ENCODE results near the gene KDM4B. TPM values are rescaled to one million over a fixed set of nuclear protein-coding genes. Genes with fewer than 3 reads are reported as not detected.

The KDM4B gene
- total RNA-seq, 1 donor from 2014 or later, result 27.6 TPM

GRCh38 chr19:5093948-5094718 lies 125.2 kb downstream of the KDM4B start:
- no peak for DNase-seq (ENCODE audit: low spot score)
- intact Hi-C loops (cut with DNase I), result no loop called here

GRCh38 chr19:5094768-5095567 lies 126.1 kb downstream of the KDM4B start:
- no peak for DNase-seq (ENCODE audit: low spot score)
- intact Hi-C loops (cut with DNase I), result no loop called here

DNA sequence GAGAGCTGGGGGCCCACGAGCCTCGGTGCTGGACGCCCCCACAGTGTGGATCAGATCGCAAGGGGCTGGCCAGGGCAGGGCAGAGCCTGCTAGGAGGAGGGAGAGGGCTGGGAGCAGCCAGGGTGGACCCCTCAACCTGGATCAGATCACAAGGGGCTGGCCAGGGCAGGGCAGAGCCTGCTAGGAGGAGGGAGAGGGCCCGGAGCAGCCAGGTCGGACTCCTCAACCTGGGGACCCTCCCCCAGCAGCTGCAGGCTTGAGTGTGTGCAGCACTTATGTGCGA lies 126.6 kb downstream of the KDM4B start:
- DNase-seq (ENCODE audit: low spot score), result no peak
- intact Hi-C loops (cut with DNase I), result no loop called here

DNA sequence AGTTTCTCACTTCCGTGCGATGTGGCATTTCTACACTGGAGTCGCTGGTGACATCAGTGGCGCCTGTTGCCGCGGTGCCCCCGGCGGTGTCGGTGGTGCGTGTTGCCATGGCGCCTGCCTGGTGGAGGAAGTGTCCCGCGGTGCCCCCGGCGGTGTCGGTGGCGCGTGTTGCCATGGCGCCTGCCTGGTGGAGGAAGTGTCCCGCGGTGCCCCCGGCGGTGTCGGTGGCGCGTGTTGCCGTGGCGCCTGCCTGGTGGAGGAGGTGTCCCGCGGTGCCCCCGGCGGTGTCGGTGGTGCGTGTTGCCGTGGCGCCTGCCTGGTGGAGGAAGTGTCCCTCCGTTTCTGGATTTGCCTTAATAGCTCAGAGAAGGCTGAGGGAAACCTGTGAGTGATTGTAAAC lies 127.6 kb downstream of the KDM4B start:
- DNase-seq (ENCODE audit: low spot score), result no peak
- intact Hi-C loops (cut with DNase I), result no loop called here

DNA sequence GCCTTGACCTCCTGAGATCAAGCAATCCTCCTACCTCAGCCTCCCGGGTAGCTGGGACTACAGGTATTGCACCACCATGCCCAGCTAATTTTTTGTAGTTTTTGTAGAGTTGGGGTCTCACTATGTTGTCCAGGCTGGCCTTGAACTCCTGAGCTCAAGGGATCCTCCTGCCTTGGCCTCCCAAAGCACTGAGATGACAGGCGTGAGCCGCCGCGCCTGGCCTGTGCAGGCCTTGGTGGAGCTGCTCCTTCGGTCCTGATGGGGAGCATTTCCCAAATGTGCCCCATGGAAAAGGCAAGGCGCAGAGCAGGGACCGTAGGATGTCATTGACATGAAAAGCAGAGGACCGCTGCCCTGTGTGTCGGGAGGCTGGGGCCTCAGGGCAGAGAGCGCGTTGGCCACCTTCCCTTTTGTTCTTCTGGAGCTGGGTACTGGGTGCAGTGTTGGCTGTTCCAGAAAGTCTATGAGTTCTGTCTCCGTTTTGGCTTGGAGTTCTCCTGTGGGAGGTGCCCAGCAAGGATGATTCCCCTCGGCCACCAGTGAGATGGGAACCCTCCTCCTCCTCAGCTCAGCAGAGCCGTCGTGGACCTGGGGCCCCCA lies 128.5 kb downstream of the KDM4B start:
- intact Hi-C loops (cut with DNase I), result no loop called here
- DNase-seq (ENCODE audit: low spot score), result no peak

DNA sequence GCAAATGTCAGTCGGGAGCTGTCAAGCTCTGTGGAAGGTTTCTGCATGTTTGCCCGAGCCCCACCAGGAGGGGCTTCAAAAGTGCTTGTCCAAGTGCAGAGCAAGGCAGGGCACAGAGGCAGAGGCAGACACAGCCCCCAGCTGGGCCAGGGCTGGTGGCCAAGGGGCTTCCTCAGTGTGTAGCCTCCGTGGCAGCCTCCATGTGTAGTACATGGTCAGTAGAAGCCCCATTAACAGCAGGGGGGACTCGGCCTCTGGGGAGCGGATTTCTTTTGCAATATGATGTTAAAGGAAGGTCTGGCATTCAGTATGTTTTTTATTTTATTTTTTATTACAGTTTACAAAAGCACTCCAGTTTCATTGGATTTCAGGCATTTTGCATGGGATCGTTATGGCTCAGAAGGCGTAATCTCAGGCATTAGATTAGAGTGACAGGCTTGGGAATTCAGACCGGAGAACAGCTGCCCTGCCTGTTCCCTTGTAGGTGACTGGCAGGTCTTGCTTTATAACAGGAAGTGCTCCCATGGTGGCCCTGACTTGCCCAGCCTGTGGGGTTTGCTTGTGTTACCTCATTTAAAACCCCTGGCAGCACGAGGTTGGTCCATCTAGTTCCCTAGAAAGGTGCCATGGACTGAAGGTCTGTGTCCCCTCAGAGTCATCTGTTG lies 129.2 kb downstream of the KDM4B start:
- DNase-seq (ENCODE audit: low spot score), result no peak
- intact Hi-C loops (cut with DNase I), result no loop called here

- DNase-seq (ENCODE audit: low spot score), result no peak
- intact Hi-C loops (cut with DNase I), result no loop called here
Observed at GRCh38 chr19:5098646-5099045, 129.7 kb downstream of the KDM4B start.

GRCh38 chr19:5099701-5100221 lies 130.8 kb downstream of the KDM4B start:
- intact Hi-C loops (cut with DNase I), result no loop called here
- DNase-seq (ENCODE audit: low spot score), result no peak

DNA sequence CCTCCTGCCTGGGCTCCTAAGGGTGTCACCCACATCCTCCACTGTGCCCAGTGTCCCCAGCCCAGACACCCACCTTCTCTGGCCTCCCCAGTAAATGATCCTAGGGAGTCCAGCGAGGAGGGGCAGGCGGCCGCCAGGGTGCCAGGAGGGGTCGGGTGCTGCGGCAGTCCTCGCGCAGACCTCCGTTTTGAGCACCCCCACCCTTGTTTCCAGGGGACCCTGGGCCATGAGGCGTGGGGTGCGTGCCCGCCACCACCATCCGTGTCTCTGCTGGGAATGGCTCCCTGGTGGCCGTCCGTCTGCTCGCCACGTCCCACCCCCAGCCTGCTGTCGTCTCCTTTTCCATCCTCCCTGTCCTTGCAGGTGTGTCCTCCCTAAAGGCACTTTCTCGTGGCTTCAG lies 133.0 kb downstream of the KDM4B start:
- DNase-seq (ENCODE audit: low spot score), result no peak
- intact Hi-C loops (cut with DNase I), result no loop called here

DNA sequence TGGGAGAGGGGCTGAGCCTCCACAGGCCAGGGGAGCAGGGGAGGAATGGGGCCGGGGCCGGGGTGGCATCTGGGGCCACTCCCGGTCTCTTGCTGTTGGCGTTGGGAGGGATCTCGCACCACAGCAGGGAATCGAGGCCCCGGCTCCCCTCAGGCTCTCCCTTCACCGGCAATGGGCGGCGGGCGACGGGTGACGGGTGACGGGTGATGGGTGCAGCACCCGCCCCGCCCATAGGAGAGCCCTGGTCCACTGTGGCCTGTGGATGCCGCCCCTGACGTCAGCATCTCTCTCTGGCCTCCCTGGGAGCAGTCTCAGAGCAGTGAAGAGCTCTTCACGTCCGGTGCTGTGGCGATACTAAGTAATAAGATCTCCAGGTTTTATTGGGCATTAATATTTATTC lies 133.6 kb downstream of the KDM4B start:
- intact Hi-C loops (cut with DNase I), result no loop called here

GRCh38 chr19:5103061-5103701 lies 134.3 kb downstream of the KDM4B start:
- intact Hi-C loops (cut with DNase I), result no loop called here
- DNase-seq (ENCODE audit: low spot score), result no peak

More for the DNA sequence above, 133.6 kb downstream of the KDM4B start:
- no peak for DNase-seq (ENCODE audit: low spot score)

- intact Hi-C loops (cut with DNase I), result no loop called here
- DNase-seq (ENCODE audit: low spot score), result no peak
Observed at GRCh38 chr19:5103812-5104410, 135.0 kb downstream of the KDM4B start.

DNA sequence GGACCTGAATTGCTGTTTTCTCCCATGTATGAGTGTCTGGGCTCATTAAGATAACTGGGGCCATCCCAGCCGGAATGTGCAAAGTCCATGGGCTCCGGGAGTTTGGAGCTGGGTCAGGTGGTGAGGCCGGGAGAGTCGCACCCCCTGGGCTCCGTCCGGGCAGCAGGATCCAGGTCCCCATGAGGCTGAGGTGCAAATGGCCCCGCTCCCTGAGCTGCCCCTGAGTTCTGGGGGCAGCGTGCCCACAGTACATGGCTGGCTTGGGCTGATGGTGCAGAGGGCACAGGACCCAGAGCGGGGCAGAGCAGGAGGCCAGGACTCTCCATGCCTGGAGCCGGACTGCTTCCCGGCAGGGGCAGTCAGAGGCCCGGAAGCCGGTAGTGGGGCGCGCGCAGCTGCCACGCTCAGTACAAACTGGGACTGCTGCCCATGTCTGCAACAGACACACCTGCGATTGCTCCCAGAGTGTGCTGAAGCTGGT lies 136.0 kb downstream of the KDM4B start:
- intact Hi-C loops (cut with DNase I), result no loop called here
- no peak for DNase-seq (ENCODE audit: low spot score)

- intact Hi-C loops (cut with DNase I), result no loop called here
- DNase-seq (ENCODE audit: low spot score), result no peak
Observed at GRCh38 chr19:5106191-5106726, 137.3 kb downstream of the KDM4B start.

DNA sequence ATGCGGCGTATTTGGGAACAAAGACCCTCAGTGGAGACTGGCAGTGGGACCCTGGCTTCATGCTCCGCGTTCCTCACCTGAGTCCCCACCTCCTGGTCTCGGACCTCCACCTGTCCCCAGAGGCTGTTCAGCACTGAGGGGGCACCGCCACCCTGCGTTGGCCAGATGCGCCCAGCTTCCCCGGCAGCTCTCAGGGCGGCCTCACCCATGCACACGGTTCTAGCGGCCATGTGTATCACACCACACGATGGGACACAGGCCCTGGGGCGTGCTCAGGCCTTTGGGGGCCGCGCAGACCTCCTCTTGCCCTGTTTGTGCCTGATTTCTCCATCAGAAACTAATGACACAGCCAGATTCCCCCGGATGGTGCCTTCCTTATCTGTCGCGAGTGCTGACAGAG lies 138.1 kb downstream of the KDM4B start:
- intact Hi-C loops (cut with DNase I), result no loop called here
- no peak for DNase-seq (ENCODE audit: low spot score)

DNA sequence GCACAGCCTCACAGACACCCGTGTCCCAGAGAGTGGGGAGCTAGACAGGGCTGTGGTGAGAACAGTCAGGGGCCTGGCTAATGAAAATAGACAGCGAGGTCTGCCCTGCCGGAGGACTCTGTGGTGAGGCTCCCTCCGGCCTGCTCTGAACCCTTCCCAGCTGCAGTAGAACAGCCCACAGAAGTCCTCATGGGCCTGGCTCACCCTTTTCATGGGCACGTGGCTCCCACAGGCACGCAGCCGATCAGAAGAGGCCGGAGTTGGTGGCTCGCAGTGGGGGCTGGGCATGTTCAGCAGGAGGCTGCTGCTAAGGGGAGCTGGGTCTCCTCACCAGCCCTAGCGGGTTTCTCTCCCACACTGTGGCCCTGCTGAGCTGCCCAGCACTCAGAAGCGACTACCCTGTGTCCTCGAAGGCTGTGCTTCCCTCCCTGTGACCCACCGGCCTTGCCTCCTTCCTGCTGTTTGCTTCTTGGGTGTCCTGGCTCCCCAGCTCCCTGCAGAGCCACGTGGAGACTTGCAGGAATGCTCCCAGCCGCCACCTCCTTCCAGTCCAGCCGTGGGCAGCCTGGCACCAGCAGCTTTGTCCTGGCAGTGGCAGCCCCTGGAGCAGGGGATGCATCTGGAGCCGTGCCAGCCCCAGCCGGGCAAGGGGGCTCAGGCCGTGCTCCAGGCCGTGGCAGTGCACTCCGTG lies 138.7 kb downstream of the KDM4B start:
- DNase-seq (ENCODE audit: low spot score), result no peak
- intact Hi-C loops (cut with DNase I), result no loop called here

DNA sequence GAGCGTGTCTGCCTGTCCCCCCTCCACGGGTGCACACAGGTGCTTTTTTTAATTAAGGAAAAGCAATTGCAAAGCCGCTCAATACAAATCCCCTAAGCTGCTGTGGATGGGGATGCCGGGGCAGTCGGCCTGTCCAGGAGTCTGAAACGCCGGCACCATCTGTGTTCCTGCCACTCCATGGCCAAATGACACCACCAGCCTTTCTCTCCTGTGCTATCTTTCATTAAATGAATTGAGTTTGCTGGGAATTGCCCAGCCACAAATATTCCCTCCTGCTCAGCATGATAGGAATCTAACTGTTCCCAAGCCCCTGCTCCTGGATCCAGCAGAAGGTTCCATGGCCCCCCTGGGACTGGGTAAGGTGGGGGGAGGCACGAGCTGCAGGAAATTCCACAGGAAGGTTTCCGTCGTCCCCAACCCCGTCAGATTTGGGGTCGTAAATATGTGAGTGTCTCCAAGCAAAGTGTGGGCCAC lies 139.2 kb downstream of the KDM4B start:
- intact Hi-C loops (cut with DNase I), result no loop called here
- no peak for DNase-seq (ENCODE audit: low spot score)

- intact Hi-C loops (cut with DNase I), result no loop called here
- DNase-seq (ENCODE audit: low spot score), result no peak
Observed at GRCh38 chr19:5108866-5109265, 140.0 kb downstream of the KDM4B start.

Measured in cardiac septum (tissue), 1 donor.